K562 (cell line): Measurements from ENCODE around the gene IFIT2. TPM values are rescaled to one million over a fixed set of nuclear protein-coding genes. Genes with fewer than 3 reads are reported as not detected.

Experiments
- ATAC-seq: fragments of 200-7000 bp; cut with Tn5 transposase; 3 replicates; pipeline ENCODE4 v1.9.1; 2020; ENCODE audit warnings: moderate library complexity
- BruUV-seq: library from RNA; stranded (reverse); fragments of 400-500 nt; replicated peaks from 2 replicates; lab custom pipeline; 2021; lab: Mats Ljungman, UMichigan
- CTCF ChIA-PET: fragments of 300-600 bp; formaldehyde crosslinking; extraction: SDS; loops from one replicate; lab custom pipeline; 2021; ENCODE audit warnings: low intra/inter-chr PET ratio; lab: Yijun Ruan, JAX
- POLR2A ChIA-PET: fragments of 300-600, 350-650 bp; sonication (Branson Sonifier 250); formaldehyde crosslinking; extraction: SDS; loops from one replicate; lab custom pipeline; 2021; ENCODE audit warnings: antibody characterized with exemption, inconsistent platforms; lab: Yijun Ruan, JAX
- DNase-seq, 4 experiments: peaks; one replicate each; pipeline versions ENCODE4 v3.0.0 to v3.0.0-alpha.2; 2011 to 2018; ENCODE audit warnings: low spot score in 3 of 4, mixed read lengths in 3 of 4; ENCODE audit errors: extremely low read depth in 1 of 4
- FAIRE-seq: peaks from 2 replicates; lab custom pipeline; 2011; peaks lifted over from hg19 to GRCh38; lab: Jason Lieb, UNC
- H2AFZ ChIP-seq: 2 replicates; pipeline ENCODE4 v1.6.0; 2011; ENCODE audit warnings: low read depth, low read length, control low read depth, inconsistent platforms
- H3K27ac ChIP-seq: fragments of 200-600 bp; 3 replicates; pipeline ENCODE4 v1.8.0; 2011; ENCODE audit warnings: low read depth, mild to moderate bottlenecking, control low read depth, inconsistent platforms, low read length, moderate library complexity, mixed read lengths; ENCODE audit errors: extremely low read depth
- H3K27me3 ChIP-seq, 2 experiments: fragments of 300-600 bp in 1 of 2; 2 replicates in 1 of 2; 3 replicates in 1 of 2; pipeline versions ENCODE4 v1.6.0 to v1.8.0; 2011; ENCODE audit warnings: inconsistent platforms in 2 of 2, low read length in 2 of 2, mild to moderate bottlenecking in 1 of 2, mixed read lengths in 1 of 2, moderate library complexity in 1 of 2; ENCODE audit not compliant: control insufficient read depth in 2 of 2, insufficient read depth in 2 of 2
- H3K36me3 ChIP-seq: fragments of 300-600 bp; 3 replicates; pipeline ENCODE4 v1.8.0; 2011; ENCODE audit warnings: mild to moderate bottlenecking, low read length, inconsistent platforms; ENCODE audit not compliant: control insufficient read depth, insufficient read depth
- H3K4me1 ChIP-seq, 2 experiments: fragments of 200-600 bp in 1 of 2; replicated peaks in 1 of 2; 2 replicates in 1 of 2; 3 replicates in 1 of 2; pipeline versions ENCODE4 v1.5.1 to v1.8.0; 2011; ENCODE audit warnings: inconsistent platforms in 2 of 2, low read length in 2 of 2, mild to moderate bottlenecking in 1 of 2, mixed read lengths in 1 of 2, moderate library complexity in 1 of 2; ENCODE audit not compliant: control insufficient read depth in 2 of 2, insufficient read depth in 2 of 2
- H3K4me2 ChIP-seq: 2 replicates; pipeline ENCODE4 v1.6.1; 2011; ENCODE audit warnings: low read length, control low read depth, inconsistent platforms, mixed read lengths; ENCODE audit not compliant: insufficient read depth
- H3K4me3 ChIP-seq: fragments of 200-600 bp; sonication (generic), shearing (Covaris generic); 2 replicates; pipeline ENCODE4 v1.5.1; 2016; ENCODE audit warnings: control low read depth, inconsistent platforms
- H3K79me2 ChIP-seq: fragments of 200-600 bp; 3 replicates; pipeline ENCODE4 v1.8.0; 2011; ENCODE audit warnings: low read length, inconsistent platforms; ENCODE audit not compliant: control insufficient read depth, insufficient read depth
- H3K9ac ChIP-seq, 2 experiments: 2 replicates each; pipeline versions ENCODE4 v1.6.0 to v1.6.1; 2011; ENCODE audit warnings: low read depth in 2 of 2, low read length in 2 of 2, control low read depth in 1 of 2, inconsistent platforms in 1 of 2, mild to moderate bottlenecking in 1 of 2, mixed read lengths in 1 of 2; ENCODE audit not compliant: insufficient read depth in 1 of 2
- H3K9me1 ChIP-seq: one replicate; pipeline ENCODE4 v1.6.0; 2011; ENCODE audit warnings: inconsistent platforms, mild to moderate bottlenecking, low read length, moderate library complexity; ENCODE audit not compliant: control insufficient read depth, insufficient read depth
- H3K9me3 ChIP-seq: replicated peaks from 2 replicates; pipeline ENCODE4 v1.5.1; 2011; ENCODE audit warnings: low read depth, low read length, inconsistent platforms; ENCODE audit not compliant: control insufficient read depth, insufficient read depth
- H4K20me1 ChIP-seq: replicated peaks from 2 replicates; pipeline ENCODE4 v1.6.1; 2011; ENCODE audit warnings: low read length, inconsistent platforms, mixed read lengths; ENCODE audit not compliant: control insufficient read depth, insufficient read depth
- CEBPB ChIP-seq: fragments of 450-650 bp; IDR thresholded peaks from 2 replicates; pipeline ENCODE4 v1.6.1; 2016; ENCODE audit warnings: missing genetic modification characterization, missing compliant biosample characterization
- CHCHD3 ChIP-seq: fragments of 250-450 bp; sonication (Bioruptor Pico); IDR thresholded peaks from 2 replicates; pipeline ENCODE4 v2.1.2; 2022; ENCODE audit warnings: mild to moderate bottlenecking
- MYNN ChIP-seq, 2 experiments: sonication (generic); formaldehyde crosslinking in 1 of 2; IDR thresholded peaks; 2 replicates each; pipeline versions ENCODE4 v1.5.0 to v1.6.1; 2016 to 2020; ENCODE audit warnings: antibody characterized with exemption in 1 of 2, missing genetic modification reagents in 1 of 2
- SMC3 ChIP-seq: conservative IDR thresholded peaks from 2 replicates; pipeline ENCODE4 v1.6.1; 2011; ENCODE audit warnings: low read depth, low read length, improper control_type of control experiment; ENCODE audit not compliant: insufficient read depth
- TRIM24 ChIP-seq, 2 experiments: fragments of 450-650 bp; IDR thresholded peaks; 2 replicates each; pipeline ENCODE4 v1.6.1; 2016
- ZNF140 ChIP-seq: fragments of 250-450 bp; sonication (Bioruptor Pico); IDR thresholded peaks from 2 replicates; pipeline ENCODE4 v1.8.0; 2021; ENCODE audit warnings: moderate library complexity, mild to moderate bottlenecking, inconsistent platforms
- ZNF232 ChIP-seq: sonication (generic); formaldehyde crosslinking; IDR thresholded peaks from 2 replicates; pipeline ENCODE4 v1.8.0; 2022; ENCODE audit warnings: mild to moderate bottlenecking, missing genetic modification reagents
- ZSCAN32 ChIP-seq: fragments of 450-650 bp; formaldehyde crosslinking; IDR thresholded peaks from 2 replicates; pipeline ENCODE4 v1.4.0; 2020; ENCODE audit warnings: mild to moderate bottlenecking, moderate library complexity
- WGBS: fragments of 100-300 bp; shearing (Covaris generic); methylation state at CpG from one replicate; pipeline ENCODE4 v1.1.6; 2016; ENCODE audit warnings: low coverage, mixed read lengths; ENCODE audit not compliant: insufficient coverage; ENCODE audit errors: missing lambda C conversion rate; 5-methylcytosine and 5-hydroxymethylcytosine counted together
- in situ Hi-C: fragments of 300-500 bp; cut with MboI; formaldehyde crosslinking; loops from 4 replicates; pipeline ENCODE4 v1.15.0; 2018; ENCODE audit warnings: inconsistent platforms, mixed read lengths
- intact Hi-C: fragments of 100-400 bp; cut with micrococcal nuclease; formaldehyde crosslinking; loops from 2 replicates; pipeline ENCODE4 v1.14.2; 2022
- polyA plus RNA-seq, 8 experiments: library from polyadenylated mRNA; depleted of rRNA in 4 of 8; stranded (reverse) in 5 of 8; unstranded in 3 of 8; fragments of >200 nt; fragmentation: Nextera tagmentation in 2 of 8; fragmentation: Illumina TruSeq in 1 of 8; extraction: Ambion mirVana in 2 of 8; extraction: Trizol in 1 of 8; gene quantifications; 2 replicates each; pipeline versions ENCODE4 v1.2.1 to v1.2.3, GENCODE V29; 2011 to 2014; ENCODE audit warnings: inconsistent platforms in 1 of 8, missing spikeins in 1 of 8
- total RNA-seq, 7 experiments: library from RNA; depleted of rRNA in 6 of 7; stranded (reverse); fragments of >200 nt in 6 of 7; fragmentation: Illumina TruSeq in 2 of 7; extraction: Trizol in 2 of 7; gene quantifications; 2 replicates each; pipeline versions ENCODE4 v1.2.1 to v1.2.3, GENCODE V29; 2011 to 2021; ENCODE audit warnings: low replicate concordance in 1 of 7

The IFIT2 gene
- total and polyA plus RNA-seq, 9 of the 15 experiments (the other 6 are each of a cell fraction or from before 2014, with no cell fraction given), result 0.03 to 0.25 (median 0.10) TPM; not detected in 1

DNA sequence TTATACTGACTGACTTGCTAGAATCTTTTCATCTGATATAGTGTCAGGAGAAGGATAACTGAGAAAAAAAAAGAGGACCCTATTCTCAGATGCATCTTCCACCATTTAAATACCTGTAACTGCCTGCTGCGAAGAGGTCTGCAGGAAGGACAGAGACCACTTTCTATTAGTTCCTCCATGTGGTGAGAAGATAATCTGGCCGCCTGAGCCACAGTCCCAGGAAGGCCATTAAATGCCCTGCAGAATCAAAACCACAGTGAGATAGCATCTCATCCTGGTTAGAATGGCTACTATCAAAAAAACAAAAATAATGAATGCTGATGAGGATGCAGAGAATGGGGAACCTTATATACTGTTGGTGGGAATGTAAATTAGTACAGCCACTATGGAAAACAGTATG lies 56.1 kb downstream of the IFIT2 start:
- ChIA-PET CTCF (no interaction called here), POLR2A (no interaction called here)
- intact Hi-C loops, result no loop called here
- H3K9me1 ChIP-seq, result no peaks in the 10 kb centered on the region
- H3K79me2 ChIP-seq, result no peaks in the 10 kb centered on the region
- ATAC-seq (no peak), FAIRE-seq (no peak), DNase-seq (no peak)
- no peak for TF ChIP-seq ZNF140 (CRISPR knock-in tag)
- no peak for TF ChIP-seq MYNN (IDR thresholded peaks at IDR 0.05)
- no peak for TF ChIP-seq MYNN (CRISPR knock-in tag; IDR thresholded peaks at IDR 0.05)
- no peak for TF ChIP-seq ZSCAN32 (CRISPR knock-in tag)
- TF ChIP-seq CHCHD3, result no peak
- no peak for TF ChIP-seq SMC3
- no peak for TF ChIP-seq ZNF232
- TF ChIP-seq CEBPB (tag), result no peak
- TF ChIP-seq TRIM24 (IDR thresholded peaks at IDR 0.05), result no peak
- no peaks in the 10 kb centered on the region for H4K20me1 ChIP-seq
- no peak overlapping the region for H3K4me2 ChIP-seq
- in situ Hi-C loops, result no loop called here
- WGBS, result 0% methylated on average over 2 of the region's 2 CpGs
- no peak overlapping the region for H3K9ac ChIP-seq
- H3K27me3 ChIP-seq, result no peaks in the 10 kb centered on the region
- no peaks in the 10 kb centered on the region for H3K36me3 ChIP-seq
- no TSS peak for BruUV-seq
- H3K4me1 ChIP-seq, result peaks cover 0 to 15% of the 10 kb centered on the region in 2 experiments; a peak in 3 of 5 replicates
- no peak overlapping the region for H3K4me3 ChIP-seq
- no peak overlapping the region for H2AFZ ChIP-seq
- no peak overlapping the region for H3K27ac ChIP-seq
- H3K9me3 ChIP-seq, result no peaks in the 10 kb centered on the region; the same call in 1 of the 2 replicates

Other genes with a start within 250 kb of the IFIT2 start
- not detected in 2 replicates for gene CH25H, start 94.7 kb upstream of the IFIT2 start, total RNA-seq (2014; rRNA removed)
- gene CH25H, start 94.7 kb upstream of the IFIT2 start, total RNA-seq (2014; rRNA removed; fragmentation: Illumina TruSeq; extraction: Trizol), result not detected in 2 replicates
- not detected in 2 replicates for gene CH25H, start 94.7 kb upstream of the IFIT2 start, total RNA-seq (2015; rRNA removed; fragmentation: Illumina TruSeq; extraction: Trizol)
- gene CH25H, start 94.7 kb upstream of the IFIT2 start, total RNA-seq (2021), result not detected in 2 replicates
- gene CH25H, start 94.7 kb upstream of the IFIT2 start, polyA plus RNA-seq (2011; rRNA removed), result not detected in 2 replicates
- not detected in 2 replicates for gene CH25H, start 94.7 kb upstream of the IFIT2 start, polyA plus RNA-seq (2014; fragmentation: Illumina TruSeq; extraction: Trizol)
- not detected for gene CH25H, start 94.7 kb upstream of the IFIT2 start, polyA plus RNA-seq (2014; fragmentation: Nextera tagmentation; extraction: Ambion mirVana)
- gene CH25H, start 94.7 kb upstream of the IFIT2 start, polyA plus RNA-seq (2014; rRNA removed), result not detected in 2 replicates
- gene LIPA, start 50.3 kb upstream of the IFIT2 start, total RNA-seq (2014; rRNA removed), result 0.08 and 0.09 TPM in 2 replicates
- 0.19 and 0.40 TPM in 2 replicates for gene LIPA, start 50.3 kb upstream of the IFIT2 start, total RNA-seq (2014; rRNA removed; fragmentation: Illumina TruSeq; extraction: Trizol)
- gene LIPA, start 50.3 kb upstream of the IFIT2 start, total RNA-seq (2015; rRNA removed; fragmentation: Illumina TruSeq; extraction: Trizol), result 0.15 TPM in 1 of 2 replicates, not detected in the other
- gene LIPA, start 50.3 kb upstream of the IFIT2 start, total RNA-seq (2021), result 0.29 and 0.45 TPM in 2 replicates
- gene LIPA, start 50.3 kb upstream of the IFIT2 start, polyA plus RNA-seq (2011; rRNA removed), result 0.07 TPM in 1 of 2 replicates, not detected in the other
- 0.06 and 0.16 TPM in 2 replicates for gene LIPA, start 50.3 kb upstream of the IFIT2 start, polyA plus RNA-seq (2014; fragmentation: Illumina TruSeq; extraction: Trizol)
- under 1 TPM; 0.13 to 0.20 TPM for gene LIPA, start 50.3 kb upstream of the IFIT2 start, polyA plus RNA-seq (2014; fragmentation: Nextera tagmentation; extraction: Ambion mirVana)
- gene LIPA, start 50.3 kb upstream of the IFIT2 start, polyA plus RNA-seq (2014; rRNA removed), result 0.12 TPM in 1 of 2 replicates, not detected in the other
- gene IFIT3, start 26.0 kb downstream of the IFIT2 start, total RNA-seq (2014; rRNA removed), result 0.59 and 1.0 TPM in 2 replicates
- 1.2 and 1.4 TPM in 2 replicates for gene IFIT3, start 26.0 kb downstream of the IFIT2 start, total RNA-seq (2014; rRNA removed; fragmentation: Illumina TruSeq; extraction: Trizol)
- gene IFIT3, start 26.0 kb downstream of the IFIT2 start, total RNA-seq (2015; rRNA removed; fragmentation: Illumina TruSeq; extraction: Trizol), result 1.7 and 2.2 TPM in 2 replicates
- gene IFIT3, start 26.0 kb downstream of the IFIT2 start, total RNA-seq (2021), result 0.69 TPM in 2 replicates
- gene IFIT3, start 26.0 kb downstream of the IFIT2 start, polyA plus RNA-seq (2011; rRNA removed), result 0.35 and 0.55 TPM in 2 replicates
- 0.84 and 1.1 TPM in 2 replicates for gene IFIT3, start 26.0 kb downstream of the IFIT2 start, polyA plus RNA-seq (2014; fragmentation: Illumina TruSeq; extraction: Trizol)
- under 1 TPM; 0.23 to 0.83 TPM for gene IFIT3, start 26.0 kb downstream of the IFIT2 start, polyA plus RNA-seq (2014; fragmentation: Nextera tagmentation; extraction: Ambion mirVana)
- 0.58 and 0.77 TPM in 2 replicates for gene IFIT3, start 26.0 kb downstream of the IFIT2 start, polyA plus RNA-seq (2014; rRNA removed)
- gene IFIT1B, start 76.0 kb downstream of the IFIT2 start, total RNA-seq (2014; rRNA removed), result not detected in 2 replicates
- gene IFIT1B, start 76.0 kb downstream of the IFIT2 start, total RNA-seq (2014; rRNA removed; fragmentation: Illumina TruSeq; extraction: Trizol), result not detected in 2 replicates
- not detected in 2 replicates for gene IFIT1B, start 76.0 kb downstream of the IFIT2 start, total RNA-seq (2015; rRNA removed; fragmentation: Illumina TruSeq; extraction: Trizol)
- not detected in 2 replicates for gene IFIT1B, start 76.0 kb downstream of the IFIT2 start, total RNA-seq (2021)
- gene IFIT1B, start 76.0 kb downstream of the IFIT2 start, polyA plus RNA-seq (2011; rRNA removed), result not detected in 2 replicates
- not detected in 2 replicates for gene IFIT1B, start 76.0 kb downstream of the IFIT2 start, polyA plus RNA-seq (2014; fragmentation: Illumina TruSeq; extraction: Trizol)
- gene IFIT1B, start 76.0 kb downstream of the IFIT2 start, polyA plus RNA-seq (2014; fragmentation: Nextera tagmentation; extraction: Ambion mirVana), result not detected
- gene IFIT1B, start 76.0 kb downstream of the IFIT2 start, polyA plus RNA-seq (2014; rRNA removed), result not detected in 2 replicates
- gene IFIT1, start 90.6 kb downstream of the IFIT2 start, total RNA-seq (2014; rRNA removed), result 0.09 TPM in 1 of 2 replicates, not detected in the other
- gene IFIT1, start 90.6 kb downstream of the IFIT2 start, total RNA-seq (2014; rRNA removed; fragmentation: Illumina TruSeq; extraction: Trizol), result 0.13 and 0.18 TPM in 2 replicates
- 0.23 and 0.40 TPM in 2 replicates for gene IFIT1, start 90.6 kb downstream of the IFIT2 start, total RNA-seq (2015; rRNA removed; fragmentation: Illumina TruSeq; extraction: Trizol)
- gene IFIT1, start 90.6 kb downstream of the IFIT2 start, total RNA-seq (2021), result 0.09 and 0.25 TPM in 2 replicates
- 0.06 and 0.07 TPM in 2 replicates for gene IFIT1, start 90.6 kb downstream of the IFIT2 start, polyA plus RNA-seq (2011; rRNA removed)
- gene IFIT1, start 90.6 kb downstream of the IFIT2 start, polyA plus RNA-seq (2014; fragmentation: Illumina TruSeq; extraction: Trizol), result 0.10 and 0.18 TPM in 2 replicates
- gene IFIT1, start 90.6 kb downstream of the IFIT2 start, polyA plus RNA-seq (2014; fragmentation: Nextera tagmentation; extraction: Ambion mirVana), result under 1 TPM; 0.18 TPM
- 0.03 TPM in 1 of 2 replicates, not detected in the other for gene IFIT1, start 90.6 kb downstream of the IFIT2 start, polyA plus RNA-seq (2014; rRNA removed)
- 0.05 TPM in 1 of 2 replicates, not detected in the other for gene IFIT5, start 112.5 kb downstream of the IFIT2 start, total RNA-seq (2014; rRNA removed)
- gene IFIT5, start 112.5 kb downstream of the IFIT2 start, total RNA-seq (2014; rRNA removed; fragmentation: Illumina TruSeq; extraction: Trizol), result not detected in 2 replicates
- not detected in 2 replicates for gene IFIT5, start 112.5 kb downstream of the IFIT2 start, total RNA-seq (2015; rRNA removed; fragmentation: Illumina TruSeq; extraction: Trizol)
- 0.07 and 0.11 TPM in 2 replicates for gene IFIT5, start 112.5 kb downstream of the IFIT2 start, total RNA-seq (2021)
- gene IFIT5, start 112.5 kb downstream of the IFIT2 start, polyA plus RNA-seq (2011; rRNA removed), result not detected in 2 replicates
- gene IFIT5, start 112.5 kb downstream of the IFIT2 start, polyA plus RNA-seq (2014; fragmentation: Illumina TruSeq; extraction: Trizol), result not detected in 2 replicates
- under 1 TPM; 0.04 to 0.11 TPM for gene IFIT5, start 112.5 kb downstream of the IFIT2 start, polyA plus RNA-seq (2014; fragmentation: Nextera tagmentation; extraction: Ambion mirVana)
- not detected in 2 replicates for gene IFIT5, start 112.5 kb downstream of the IFIT2 start, polyA plus RNA-seq (2014; rRNA removed)
- gene SLC16A12, start 233.5 kb downstream of the IFIT2 start, total RNA-seq (2014; rRNA removed), result not detected in 2 replicates
- gene SLC16A12, start 233.5 kb downstream of the IFIT2 start, total RNA-seq (2014; rRNA removed; fragmentation: Illumina TruSeq; extraction: Trizol), result not detected in 2 replicates
- gene SLC16A12, start 233.5 kb downstream of the IFIT2 start, total RNA-seq (2015; rRNA removed; fragmentation: Illumina TruSeq; extraction: Trizol), result not detected in 2 replicates
- 0.04 TPM in 1 of 2 replicates, not detected in the other for gene SLC16A12, start 233.5 kb downstream of the IFIT2 start, total RNA-seq (2021)
- not detected in 2 replicates for gene SLC16A12, start 233.5 kb downstream of the IFIT2 start, polyA plus RNA-seq (2011; rRNA removed)
- gene SLC16A12, start 233.5 kb downstream of the IFIT2 start, polyA plus RNA-seq (2014; fragmentation: Illumina TruSeq; extraction: Trizol), result not detected in 2 replicates
- gene SLC16A12, start 233.5 kb downstream of the IFIT2 start, polyA plus RNA-seq (2014; fragmentation: Nextera tagmentation; extraction: Ambion mirVana), result not detected
- gene SLC16A12, start 233.5 kb downstream of the IFIT2 start, polyA plus RNA-seq (2014; rRNA removed), result not detected in 2 replicates